Fibroblast of lung (primary cell): Measurements from ENCODE around the gene OBSCN.

Experiments used
- CTCF ChIP-seq, 2 donors: IDR thresholded peaks in 1 of 2; conservative IDR thresholded peaks in 1 of 2; 1 replicate in 1 of 2; 2 replicates in 1 of 2; pipeline ENCODE4 v1.5.1; 2011 to 2012; ENCODE audit warnings: low read length in 2 of 2, control low read depth in 1 of 2, inconsistent platforms in 1 of 2, low read depth in 1 of 2, mild to moderate bottlenecking in 1 of 2
- EZH2 ChIP-seq: IDR thresholded peaks from 2 replicates; pipeline ENCODE4 v1.5.1; 2012; ENCODE audit warnings: low read length, control low read depth, mild to moderate bottlenecking; ENCODE audit errors: missing control alignments

GRCh38 chr1:228258486-228258885 lies 50.6 kb downstream of the OBSCN start:
- TF ChIP-seq CTCF (conservative IDR thresholded peaks at IDR 0.05 in 1 of 2, IDR thresholded peaks at IDR 0.05 in 1 of 2; ENCODE audit: low read depth in 1 of 2, low read length in 2 of 2) = no peak
- no peak for TF ChIP-seq EZH2
